H1 (cell line): ENCODE results near the gene P2RY14. TPM values are rescaled to one million over a fixed set of nuclear protein-coding genes. Genes with fewer than 3 reads are reported as not detected.

Experiments
- CTCF ChIA-PET: fragments of 300-600 bp; sonication (Branson Sonifier 250); formaldehyde crosslinking; loops from one replicate; lab custom pipeline; 2021; ENCODE audit not compliant: partially characterized antibody; lab: Charles Lee
- POLR2A ChIA-PET: fragments of 300-600 bp; sonication (Branson Sonifier 250); formaldehyde crosslinking; loops from one replicate; lab custom pipeline; 2021; ENCODE audit warnings: inconsistent platforms; ENCODE audit not compliant: partially characterized antibody; lab: Charles Lee
- DNase-seq, 2 experiments: peaks; one replicate each; pipeline versions ENCODE4 v3.0.0 to v3.0.0-alpha.2; 2010 to 2022; ENCODE audit warnings: low spot score in 2 of 2, low read depth in 1 of 2, mixed read lengths in 1 of 2
- FAIRE-seq: peaks from 2 replicates; lab custom pipeline; 2011; peaks lifted over from hg19 to GRCh38; lab: Jason Lieb, UNC
- H2AFZ ChIP-seq: 2 replicates; pipeline ENCODE4 v1.8.1; 2012; ENCODE audit warnings: low read length, inconsistent platforms
- H2AK5ac ChIP-seq: 2 replicates; pipeline ENCODE4 v1.6.1; 2013; ENCODE audit warnings: low read depth, low read length
- H2BK120ac ChIP-seq: replicated peaks from 2 replicates; pipeline ENCODE3; 2013; ENCODE audit warnings: low read depth, low read length, inconsistent platforms
- H2BK12ac ChIP-seq: 2 replicates; pipeline ENCODE4 v1.6.1; 2013; ENCODE audit warnings: low read depth, low read length
- H2BK15ac ChIP-seq: 2 replicates; pipeline ENCODE4 v1.6.1; 2013; ENCODE audit warnings: low read length
- H2BK20ac ChIP-seq: 2 replicates; pipeline ENCODE4 v1.6.1; 2013; ENCODE audit warnings: low read length
- H2BK5ac ChIP-seq: 2 replicates; pipeline ENCODE4 v1.6.1; 2013; ENCODE audit warnings: low read depth, low read length
- H3K14ac ChIP-seq: 2 replicates; pipeline ENCODE4 v1.6.1; 2013; ENCODE audit warnings: inconsistent platforms; ENCODE audit not compliant: insufficient read length
- H3K18ac ChIP-seq: 2 replicates; pipeline ENCODE4 v1.6.1; 2013; ENCODE audit warnings: low read length; ENCODE audit errors: extremely low read depth
- H3K23ac ChIP-seq: 2 replicates; pipeline ENCODE4 v1.6.1; 2013; ENCODE audit warnings: inconsistent platforms; ENCODE audit not compliant: insufficient read length
- H3K23me2 ChIP-seq: 2 replicates; pipeline ENCODE4 v1.6.1; 2013; ENCODE audit warnings: low read depth, low read length
- H3K27ac ChIP-seq: 2 replicates; pipeline ENCODE4 v1.6.1; 2011; ENCODE audit warnings: low read depth, low read length, inconsistent platforms
- H3K27me3 ChIP-seq, 4 experiments: replicated peaks in 1 of 4; 1 replicate in 1 of 4; 2 replicates in 3 of 4; pipeline versions ENCODE4 v1.6.1 to v1.8.1; 2011 to 2013; ENCODE audit warnings: low read length in 3 of 4, mild to moderate bottlenecking in 3 of 4, inconsistent platforms in 2 of 4, mixed read lengths in 2 of 4, moderate library complexity in 1 of 4; ENCODE audit not compliant: control insufficient read depth in 3 of 4, insufficient read depth in 3 of 4; ENCODE audit errors: extremely low read depth in 1 of 4
- H3K36me3 ChIP-seq, 4 experiments: 2 replicates each; pipeline versions ENCODE4 v1.6.1 to v1.8.1; 2011 to 2013; ENCODE audit warnings: mild to moderate bottlenecking in 4 of 4, low read length in 3 of 4, moderate library complexity in 2 of 4, control low read depth in 1 of 4, inconsistent platforms in 1 of 4; ENCODE audit not compliant: insufficient read depth in 4 of 4, control insufficient read depth in 2 of 4
- H3K4ac ChIP-seq: replicated peaks from 2 replicates; pipeline ENCODE3; 2013; ENCODE audit warnings: low read length, low read depth, mixed read lengths, inconsistent platforms; ENCODE audit not compliant: insufficient read length
- H3K4me1 ChIP-seq, 4 experiments: replicated peaks in 1 of 4; 1 replicate in 1 of 4; 2 replicates in 3 of 4; pipeline versions ENCODE4 v1.6.1 to v1.8.1; 2011 to 2013; ENCODE audit warnings: low read length in 3 of 4, inconsistent platforms in 2 of 4, mixed read lengths in 1 of 4; ENCODE audit not compliant: insufficient read depth in 4 of 4, control insufficient read depth in 3 of 4
- H3K4me2 ChIP-seq, 2 experiments: 2 replicates each; pipeline versions ENCODE4 v1.6.1 to v1.8.1; 2011 to 2013; ENCODE audit warnings: low read depth in 2 of 2, low read length in 2 of 2, control low read depth in 1 of 2, inconsistent platforms in 1 of 2, mild to moderate bottlenecking in 1 of 2; ENCODE audit not compliant: insufficient read depth in 1 of 2
- H3K4me3 ChIP-seq, 4 experiments: fragments of 200-600, 300-600 bp in 1 of 4; sonication (generic), shearing (Covaris generic), sonication (Bioruptor Twin) in 1 of 4; 2 replicates each; pipeline versions ENCODE4 v1.5.1 to v1.8.1; 2011 to 2016; ENCODE audit warnings: low read length in 4 of 4, low read depth in 3 of 4, control low read depth in 2 of 4, inconsistent platforms in 2 of 4, mild to moderate bottlenecking in 2 of 4, mixed read lengths in 1 of 4, moderate library complexity in 1 of 4; ENCODE audit not compliant: insufficient read depth in 2 of 4; ENCODE audit errors: extremely low read depth in 1 of 4
- H3K56ac ChIP-seq: replicated peaks from 2 replicates; pipeline ENCODE3; 2013; ENCODE audit warnings: low read depth, mild to moderate bottlenecking, mixed read lengths, low read length, inconsistent platforms; ENCODE audit not compliant: insufficient read length
- H3K79me1 ChIP-seq: 2 replicates; pipeline ENCODE4 v1.6.1; 2013; ENCODE audit warnings: low read depth, low read length, control low read depth
- H3K79me2 ChIP-seq, 2 experiments: 2 replicates each; pipeline versions ENCODE4 v1.6.1 to v1.8.1; 2012 to 2013; ENCODE audit warnings: low read length in 2 of 2, mild to moderate bottlenecking in 2 of 2, inconsistent platforms in 1 of 2; ENCODE audit not compliant: insufficient read depth in 2 of 2, control insufficient read depth in 1 of 2
- H3K9ac ChIP-seq, 4 experiments: replicated peaks in 1 of 4; 1 replicate in 1 of 4; 2 replicates in 3 of 4; pipeline versions ENCODE4 v1.6.1 to v1.8.1; 2011 to 2013; ENCODE audit warnings: low read depth in 3 of 4, low read length in 3 of 4, control low read depth in 2 of 4, mild to moderate bottlenecking in 2 of 4, moderate library complexity in 2 of 4, inconsistent platforms in 1 of 4; ENCODE audit errors: extremely low read depth in 1 of 4
- H3K9me3 ChIP-seq, 2 experiments: 2 replicates each; pipeline versions ENCODE4 v1.6.1 to v1.8.1; 2012 to 2013; ENCODE audit warnings: mild to moderate bottlenecking in 2 of 2, moderate library complexity in 2 of 2, control low read depth in 1 of 2, inconsistent platforms in 1 of 2, low read depth in 1 of 2, low read length in 1 of 2, mixed read lengths in 1 of 2; ENCODE audit not compliant: insufficient read depth in 2 of 2
- H4K20me1 ChIP-seq, 2 experiments: replicated peaks in 1 of 2; 2 replicates each; pipeline versions ENCODE3 to v1.8.1; 2011 to 2013; ENCODE audit warnings: inconsistent platforms in 2 of 2, low read length in 2 of 2, mild to moderate bottlenecking in 1 of 2; ENCODE audit not compliant: insufficient read depth in 2 of 2, control insufficient read depth in 1 of 2
- H4K5ac ChIP-seq: 2 replicates; pipeline ENCODE4 v1.6.1; 2013; ENCODE audit warnings: low read length, low read depth, mixed read lengths, inconsistent platforms; ENCODE audit not compliant: insufficient read length
- H4K8ac ChIP-seq: 2 replicates; pipeline ENCODE4 v1.8.0; 2013; ENCODE audit warnings: mild to moderate bottlenecking, moderate library complexity, low read length, inconsistent platforms; ENCODE audit not compliant: insufficient read depth; ENCODE audit errors: extremely low read depth
- H4K91ac ChIP-seq: replicated peaks from 2 replicates; pipeline ENCODE3; 2013; ENCODE audit warnings: low read length, mixed read lengths, inconsistent platforms; ENCODE audit not compliant: insufficient read length
- BRCA1 ChIP-seq: IDR thresholded peaks from 2 replicates; pipeline ENCODE4 v1.6.1; 2012; ENCODE audit warnings: low read depth, low read length, improper control_type of control experiment
- HDAC6 ChIP-seq: IDR thresholded peaks from one replicate; pipeline ENCODE4 v1.7.1; 2012; ENCODE audit warnings: low read depth, mild to moderate bottlenecking, inconsistent platforms, low read length, moderate library complexity
- KDM4A ChIP-seq: IDR thresholded peaks from one replicate; pipeline ENCODE4 v1.7.1; 2012; ENCODE audit warnings: low read depth, mild to moderate bottlenecking, moderate library complexity, low read length, inconsistent platforms; ENCODE audit not compliant: severe bottlenecking
- POLR2AphosphoS5 ChIP-seq: IDR thresholded peaks from 2 replicates; pipeline ENCODE4 v1.6.1; 2011; ENCODE audit warnings: low read depth, low read length
- SAP30 ChIP-seq: fragments of 300-600 bp; sonication (generic); IDR thresholded peaks from 2 replicates; pipeline ENCODE4 v1.7.1; 2012; ENCODE audit warnings: low read length, moderate library complexity, mild to moderate bottlenecking, inconsistent platforms; ENCODE audit not compliant: insufficient read depth, insufficient replicate concordance
- SP2 ChIP-seq: IDR thresholded peaks from 2 replicates; pipeline ENCODE4 v1.6.1; 2012; ENCODE audit warnings: mild to moderate bottlenecking, low read length, inconsistent platforms
- SUZ12 ChIP-seq: fragments of 200-600 bp; sonication (generic); IDR thresholded peaks from 2 replicates; pipeline ENCODE4 v1.6.1; 2012; ENCODE audit warnings: mild to moderate bottlenecking, inconsistent platforms, low read length, moderate library complexity, mixed read lengths
- ZNF274 ChIP-seq: IDR thresholded peaks from 2 replicates; pipeline ENCODE4 v1.7.0; 2012; ENCODE audit warnings: low read length, borderline replicate concordance; ENCODE audit errors: extremely low read depth
- WGBS, 2 experiments: shearing (Covaris generic) in 1 of 2; methylation state at CpG; one replicate each; pipeline versions ENCODE4 v1.1.6 to v1.1.7; 2013 to 2015; ENCODE audit warnings: low lambda C conversion rate in 2 of 2, mixed read lengths in 2 of 2, inconsistent platforms in 1 of 2, low coverage in 1 of 2, missing lambda C conversion rate in 1 of 2; ENCODE audit not compliant: insufficient replicate concordance in 2 of 2, insufficient coverage in 1 of 2, insufficient read length in 1 of 2; ENCODE audit errors: extremely low coverage in 1 of 2, missing lambda C conversion rate in 1 of 2; 5-methylcytosine and 5-hydroxymethylcytosine counted together
- polyA plus RNA-seq, 7 experiments: library from polyadenylated mRNA; depleted of rRNA in 3 of 7; stranded (reverse) in 5 of 7; unstranded in 2 of 7; fragments of >200 nt in 5 of 7; fragments of 200-250 nt in 2 of 7; gene quantifications; 1 replicate in 5 of 7; 2 replicates in 1 of 7; 4 replicates in 1 of 7; pipeline versions ENCODE4 v1.2.1 to v1.2.3, GENCODE V29; 2011 to 2013; ENCODE audit warnings: missing spikeins in 2 of 7, mixed read lengths in 2 of 7
- total RNA-seq: library from RNA; stranded (reverse); fragmentation: NEBNext Ultra II Directional; extraction: Animal tissue kit (Norgen Biotek cat#: 25700); gene quantifications from 2 replicates; pipeline ENCODE4 v1.2.1, GENCODE V29; 2021
- TF ChIP-seq, protein P1 (sequence below): IDR thresholded peaks from 2 replicates; pipeline ENCODE4 v1.6.1; 2011; ENCODE audit warnings: low read length, improper control_type of control experiment

Gene P2RY14
- total and polyA plus RNA-seq, 2 of the 8 experiments (the other 6 are each of a cell fraction or from before 2014, with no cell fraction given) = not detected

DNA sequence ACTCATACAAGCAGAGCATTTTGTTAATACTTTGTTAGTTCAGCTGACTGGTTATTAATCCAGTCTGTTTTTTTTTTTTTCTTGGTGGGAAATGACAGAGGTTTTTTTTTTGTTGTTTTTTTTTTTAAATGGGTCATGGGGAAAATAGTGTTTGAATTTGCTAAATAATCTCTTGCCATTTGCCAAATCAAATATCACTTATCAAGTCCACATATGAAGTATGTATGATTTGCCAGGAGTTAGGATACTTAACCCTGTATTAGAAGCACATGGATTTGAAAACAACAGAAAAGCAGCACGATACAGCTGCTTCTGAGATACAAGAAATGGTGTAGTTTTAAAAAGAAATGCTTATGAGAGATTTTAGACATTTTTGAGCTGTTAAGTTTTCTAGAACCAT lies 21.6 kb downstream of the P2RY14 start:
- Histone ChIP-seq H2BK15ac (no peak overlapping the region), H3K27ac (no peak overlapping the region), H3K4me2 (no peak overlapping the region), H3K79me1 (no peaks in the 10 kb centered on the region), H3K36me3 (no peaks in the 10 kb centered on the region), H2BK20ac (no peak overlapping the region), H3K4me3 (no peak overlapping the region), H3K4ac (no peak overlapping the region), H3K4me1 (no peaks in the 10 kb centered on the region), H3K18ac (no peak overlapping the region), H4K20me1 (no peaks in the 10 kb centered on the region), H4K5ac (no peak overlapping the region), H3K23me2 (no peaks in the 10 kb centered on the region; the same call in 1 of the 2 replicates), H2AK5ac (no peak overlapping the region), H4K91ac (no peak overlapping the region), H4K8ac (no peak overlapping the region), H2BK12ac (no peak overlapping the region), H3K9ac (no peak overlapping the region), H2BK5ac (no peak overlapping the region), H3K27me3 (no peaks in the 10 kb centered on the region), H2AFZ (no peak overlapping the region), H3K56ac (no peak overlapping the region), H3K23ac (no peak overlapping the region), H3K9me3 (no peaks in the 10 kb centered on the region), H2BK120ac (no peak overlapping the region), H3K14ac (no peak overlapping the region), H3K79me2 (no peaks in the 10 kb centered on the region)
- TF ChIP-seq ZNF274 (no peak), KDM4A (no peak), SP2 (no peak), SUZ12 (no peak), POLR2AphosphoS5 (no peak), HDAC6 (no peak), SAP30 (no peak), BRCA1 (no peak)
- TF ChIP-seq, protein P1, sequence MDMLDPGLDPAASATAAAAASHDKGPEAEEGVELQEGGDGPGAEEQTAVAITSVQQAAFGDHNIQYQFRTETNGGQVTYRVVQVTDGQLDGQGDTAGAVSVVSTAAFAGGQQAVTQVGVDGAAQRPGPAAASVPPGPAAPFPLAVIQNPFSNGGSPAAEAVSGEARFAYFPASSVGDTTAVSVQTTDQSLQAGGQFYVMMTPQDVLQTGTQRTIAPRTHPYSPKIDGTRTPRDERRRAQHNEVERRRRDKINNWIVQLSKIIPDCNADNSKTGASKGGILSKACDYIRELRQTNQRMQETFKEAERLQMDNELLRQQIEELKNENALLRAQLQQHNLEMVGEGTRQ = no peak
- POLR2A ChIA-PET = no interaction called here
- CTCF ChIA-PET = interaction anchor here (0.6 to 6.2 kb wide), 5 partner anchors 8 to 106 kb away, joined by 3 to 37 read pairs (median 3); no protein-coding TSS in a partner anchor
- DNase-seq = no peak
- FAIRE-seq = no peak
- WGBS, 2 experiments = 92% methylated on average over 1 of the region's 1 CpG; no CpG with 5 or more reads in 1 of the 2 experiments
